Measurements from ENCODE around the gene MRPL45.

MRPL45 gene

DNA sequence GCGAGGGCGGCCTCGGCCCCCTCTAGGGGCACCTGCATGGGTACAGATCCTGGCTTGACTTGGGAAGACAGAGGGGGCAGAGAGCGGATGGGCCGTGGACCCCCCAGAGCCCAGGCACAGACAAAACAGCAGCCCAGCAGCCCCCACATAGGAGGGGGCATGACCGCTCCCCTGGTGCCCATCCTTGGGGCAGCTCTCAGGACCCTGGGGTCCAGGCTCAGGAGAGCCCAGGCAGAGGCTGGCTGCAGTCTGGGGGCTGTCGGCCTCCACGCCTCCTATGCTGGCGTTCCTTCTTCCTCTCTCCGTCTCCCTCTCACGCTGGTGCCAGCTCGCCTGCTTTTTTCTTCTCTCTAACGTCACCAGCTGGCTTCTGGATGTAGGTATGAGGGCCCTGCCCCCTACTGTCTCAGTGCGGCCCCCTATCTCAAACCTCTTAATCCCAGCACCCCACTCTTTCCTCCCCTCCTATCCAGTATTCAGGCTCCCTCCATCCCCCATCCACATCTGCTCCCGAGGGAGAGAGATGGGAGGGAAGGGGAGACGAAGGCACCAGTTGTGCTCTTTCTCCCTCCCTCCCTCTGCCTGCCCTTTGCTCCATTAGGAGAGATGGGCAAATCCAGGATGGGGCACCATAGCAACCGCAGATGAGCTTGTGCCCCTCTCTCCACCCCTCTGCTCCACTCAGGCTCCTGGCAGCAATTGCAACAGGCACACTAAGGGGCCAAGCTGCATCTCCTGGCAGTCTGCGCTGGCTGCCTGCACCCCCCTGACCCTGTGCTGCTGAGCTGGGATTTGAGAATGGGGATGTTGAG, 46.8 kb downstream of the MRPL45 start, which contains the start of gene GPR179:
GPR179 (minus strand) TSS at position 349 of the 812 bp plus-strand sequence; CDS start at position 182, 167 bp downstream.
- Histone ChIP-seq H3K9me3 (ENCODE audit: severe bottlenecking) (no peaks in the 10 kb centered on the region), H3K27me3 (ENCODE audit: insufficient read depth, low read depth, severe bottlenecking) (no peaks in the 10 kb centered on the region), H3K4me3 (ENCODE audit: low read depth, low read length) (no peak within 1 kb of the TSS), H3K27ac (no peak within 1 kb of the TSS), H3K36me3 (no peaks in the 10 kb centered on the region)
- TF ChIP-seq CTCF (IDR thresholded peaks at IDR 0.05; ENCODE audit: low read depth, low read length), result no peak
- DNase-seq, result no peak

GRCh38 chr17:38344420-38344745, 47.4 kb downstream of the MRPL45 start:
- TF ChIP-seq CTCF (IDR thresholded peaks at IDR 0.05; ENCODE audit: low read depth, low read length), result no peak
- H3K4me3 ChIP-seq (ENCODE audit: low read depth, low read length), result no peak overlapping the region
- no peaks in the 10 kb centered on the region for H3K36me3 ChIP-seq
- H3K9me3 ChIP-seq (ENCODE audit: severe bottlenecking), result no peaks in the 10 kb centered on the region
- no peak for DNase-seq
- H3K27ac ChIP-seq, result no peak overlapping the region
- H3K27me3 ChIP-seq (ENCODE audit: insufficient read depth, low read depth, severe bottlenecking), result no peaks in the 10 kb centered on the region

DNA sequence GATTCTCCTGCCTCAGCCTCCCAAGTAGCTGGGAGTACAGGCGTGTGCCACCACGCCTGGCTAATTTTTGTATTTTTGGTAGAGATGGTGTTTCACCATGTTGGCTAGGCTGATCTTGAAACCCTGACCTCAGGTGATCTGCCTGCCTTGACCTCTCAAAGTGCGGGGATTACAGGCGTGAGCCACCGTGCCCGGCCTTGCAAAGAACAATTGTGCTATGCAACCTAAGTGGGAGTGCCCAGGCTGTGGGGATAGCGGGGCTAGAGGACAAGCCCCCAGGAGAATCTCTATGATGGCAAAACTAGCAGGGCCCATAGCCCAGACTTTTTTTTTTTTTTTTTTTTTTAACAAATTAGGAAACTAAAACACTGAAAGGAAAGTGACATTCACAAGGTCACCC, 48.8 kb downstream of the MRPL45 start:
- Histone ChIP-seq H3K36me3 (no peaks in the 10 kb centered on the region), H3K9me3 (ENCODE audit: severe bottlenecking) (no peaks in the 10 kb centered on the region), H3K4me3 (ENCODE audit: low read depth, low read length) (no peak overlapping the region), H3K27me3 (ENCODE audit: insufficient read depth, low read depth, severe bottlenecking) (no peaks in the 10 kb centered on the region), H3K27ac (no peak overlapping the region)
- no peak for TF ChIP-seq CTCF (IDR thresholded peaks at IDR 0.05; ENCODE audit: low read depth, low read length)
- DNase-seq, result no peak

- peak; percentile 90 for DNase-seq
- Histone ChIP-seq H3K4me3 (ENCODE audit: low read depth, low read length) (no peak overlapping the region), H3K27me3 (ENCODE audit: insufficient read depth, low read depth, severe bottlenecking) (no peaks in the 10 kb centered on the region), H3K9me3 (ENCODE audit: severe bottlenecking) (no peaks in the 10 kb centered on the region), H3K27ac (no peak overlapping the region), H3K36me3 (no peaks in the 10 kb centered on the region)
- peak; percentile 91 for TF ChIP-seq CTCF (IDR thresholded peaks at IDR 0.05; ENCODE audit: low read depth, low read length)
Observed at GRCh38 chr17:38349097-38349730, 52.2 kb downstream of the MRPL45 start.

- no peak for TF ChIP-seq CTCF (IDR thresholded peaks at IDR 0.05; ENCODE audit: low read depth, low read length)
- no peak overlapping the region for H3K4me3 ChIP-seq (ENCODE audit: low read depth, low read length)
- no peak for DNase-seq
- no peaks in the 10 kb centered on the region; the same call in 1 of the 2 replicates for H3K36me3 ChIP-seq
- no peaks in the 10 kb centered on the region for H3K27me3 ChIP-seq (ENCODE audit: insufficient read depth, low read depth, severe bottlenecking)
- no peaks in the 10 kb centered on the region for H3K9me3 ChIP-seq (ENCODE audit: severe bottlenecking)
- H3K27ac ChIP-seq, result no peak overlapping the region
Observed at GRCh38 chr17:38350035-38350434, 53.1 kb downstream of the MRPL45 start.

Data from WERI-Rb-1 (cell line).